ENCODE results near the gene RNF166.

GRCh38 chr16:88684569-88685155, 21.5 kb downstream of the RNF166 start:
- TF ChIP-seq, protein P1, sequence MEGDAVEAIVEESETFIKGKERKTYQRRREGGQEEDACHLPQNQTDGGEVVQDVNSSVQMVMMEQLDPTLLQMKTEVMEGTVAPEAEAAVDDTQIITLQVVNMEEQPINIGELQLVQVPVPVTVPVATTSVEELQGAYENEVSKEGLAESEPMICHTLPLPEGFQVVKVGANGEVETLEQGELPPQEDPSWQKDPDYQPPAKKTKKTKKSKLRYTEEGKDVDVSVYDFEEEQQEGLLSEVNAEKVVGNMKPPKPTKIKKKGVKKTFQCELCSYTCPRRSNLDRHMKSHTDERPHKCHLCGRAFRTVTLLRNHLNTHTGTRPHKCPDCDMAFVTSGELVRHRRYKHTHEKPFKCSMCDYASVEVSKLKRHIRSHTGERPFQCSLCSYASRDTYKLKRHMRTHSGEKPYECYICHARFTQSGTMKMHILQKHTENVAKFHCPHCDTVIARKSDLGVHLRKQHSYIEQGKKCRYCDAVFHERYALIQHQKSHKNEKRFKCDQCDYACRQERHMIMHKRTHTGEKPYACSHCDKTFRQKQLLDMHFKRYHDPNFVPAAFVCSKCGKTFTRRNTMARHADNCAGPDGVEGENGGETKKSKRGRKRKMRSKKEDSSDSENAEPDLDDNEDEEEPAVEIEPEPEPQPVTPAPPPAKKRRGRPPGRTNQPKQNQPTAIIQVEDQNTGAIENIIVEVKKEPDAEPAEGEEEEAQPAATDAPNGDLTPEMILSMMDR (IDR thresholded peaks at IDR 0.05; ENCODE audit: borderline replicate concordance, extremely low read depth, low read length, poor library complexity, severe bottlenecking), result no peak
- no peak for TF ChIP-seq EZH2 (IDR thresholded peaks at IDR 0.05; ENCODE audit: borderline replicate concordance, low read depth, low read length, severe bottlenecking)

Measured in DND-41 (cell line).